Esophagus squamous epithelium (tissue), 5 donors: Measurements from ENCODE around the gene VEGFC. TPM values are rescaled to one million over a fixed set of nuclear protein-coding genes. Genes with fewer than 3 reads are reported as not detected.

ENCODE experiments used
- DNase-seq: peaks from one replicate; lab custom pipeline; 2025; lab: John Stamatoyannopoulos, UW
- H3K27ac ChIP-seq, 4 donors: fragments of 200-600 bp; sonication (generic); one replicate each; pipeline ENCODE4 v1.5.1; 2016 to 2019; ENCODE audit warnings: mild to moderate bottlenecking in 1 of 4
- H3K27me3 ChIP-seq, 4 donors: fragments of 200-600 bp; sonication (generic); 1 replicate in 3 of 4; 2 replicates in 1 of 4; pipeline versions ENCODE4 v1.5.1 to v1.6.0; 2017 to 2021; ENCODE audit warnings: antibody characterized with exemption in 1 of 4
- H3K36me3 ChIP-seq, 3 donors: fragments of 200-600 bp; sonication (generic); one replicate each; pipeline ENCODE4 v1.5.1; 2016 to 2019
- H3K4me1 ChIP-seq, 3 donors: fragments of 200-600 bp; sonication (generic); one replicate each; pipeline ENCODE4 v1.5.1; 2017 to 2019
- H3K4me3 ChIP-seq, 4 donors: fragments of 200-600 bp; sonication (generic); 1 replicate in 3 of 4; 2 replicates in 1 of 4; pipeline ENCODE4 v1.5.1; 2016 to 2019; ENCODE audit warnings: mild to moderate bottlenecking in 2 of 4, moderate library complexity in 1 of 4
- H3K9me3 ChIP-seq, 3 donors: fragments of 200-600 bp; sonication (generic); one replicate each; pipeline ENCODE4 v1.5.1; 2016 to 2019
- CTCF ChIP-seq, 6 experiments: fragments of 450-650 bp in 4 of 6; fragments of 200-600 bp in 2 of 6; sonication (generic) in 2 of 6; IDR thresholded peaks; one replicate each; pipeline ENCODE4 v1.5.1; 2016 to 2019; ENCODE audit warnings: antibody characterized with exemption in 6 of 6, mild to moderate bottlenecking in 4 of 6, moderate library complexity in 4 of 6
- POLR2A ChIP-seq, 4 donors: fragments of 450-650 bp; IDR thresholded peaks; one replicate each; pipeline ENCODE4 v1.6.1; 2017; ENCODE audit warnings: antibody characterized with exemption in 4 of 4, mild to moderate bottlenecking in 4 of 4, moderate library complexity in 3 of 4
- WGBS, 2 donors: methylation state at CpG; one replicate each; pipeline ENCODE4 v1.1.5; 2018; 5-methylcytosine and 5-hydroxymethylcytosine counted together
- intact Hi-C: fragments of 100-400 bp; cut with DNase I; formaldehyde crosslinking; loops from one replicate; pipeline ENCODE4 v1.15.0; 2022
- total RNA-seq, 4 donors: library from RNA; depleted of rRNA; stranded (reverse); fragments of >200 nt; gene quantifications; one replicate each; pipeline ENCODE4 v1.1.0, GENCODE V29; 2016
- donor health status: DM: yes; HTN: yes; CAD: no.

Gene VEGFC
- total RNA-seq, 4 donors from 2014 or later, result 0.50 to 3.8 (median 1.7) TPM

DNA sequence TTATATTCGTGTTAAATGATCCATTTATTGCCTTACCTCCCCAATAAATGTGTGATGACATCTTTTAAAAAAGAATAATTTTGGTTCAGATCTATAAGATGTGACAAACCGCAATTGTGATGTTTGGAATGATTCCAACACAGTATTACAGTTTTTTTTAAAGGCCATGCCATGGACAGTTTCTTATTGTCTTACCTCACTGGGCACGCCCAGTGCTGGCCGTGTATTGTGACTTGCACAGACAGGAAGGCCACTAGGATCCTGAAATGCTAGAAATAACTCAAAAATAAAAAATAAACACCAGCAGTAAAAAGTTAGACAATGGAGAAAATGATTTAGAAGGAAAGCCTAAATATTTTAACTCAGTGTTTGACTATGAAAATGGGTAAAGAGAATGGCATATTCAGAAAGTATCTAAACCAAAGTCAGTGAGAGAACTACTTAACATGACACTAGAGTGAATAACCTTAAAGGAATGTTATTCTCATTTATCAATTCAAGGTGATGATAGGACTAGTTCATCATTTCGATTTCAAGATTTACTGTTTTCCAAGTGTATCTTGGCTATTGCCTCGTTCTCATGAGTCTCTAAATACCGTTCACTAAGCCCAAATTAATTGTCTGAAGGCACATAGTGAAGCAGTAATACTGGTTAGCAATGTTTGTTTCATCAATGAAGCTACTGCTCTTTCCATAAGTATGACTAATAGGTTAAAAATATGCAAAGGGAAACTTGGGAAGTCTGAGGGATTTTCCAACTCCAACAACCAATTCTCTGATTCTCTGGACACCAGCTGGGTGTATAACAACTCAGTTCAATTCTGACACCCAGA lies 46.1 kb upstream of the VEGFC start:
- Histone ChIP-seq H3K4me1 (peaks cover 0 to 12% (median 4%) of the 10 kb centered on the region in 3 donors), H3K9me3 (no peaks in the 10 kb centered on the region), H3K27me3 (peaks cover 0 to 7% (median 0%) of the 10 kb centered on the region in 4 donors), H3K4me3 (no peak overlapping the region), H3K36me3 (no peaks in the 10 kb centered on the region), H3K27ac (no peak overlapping the region)
- intact Hi-C loops, result no loop called here
- DNase-seq, result no peak
- 32 to 34% methylated on average over 7 of the region's 7 CpGs for WGBS, 2 donors
- TF ChIP-seq CTCF (IDR thresholded peaks at IDR 0.05), result no peak
- no peak for TF ChIP-seq POLR2A (IDR thresholded peaks at IDR 0.05)

DNA sequence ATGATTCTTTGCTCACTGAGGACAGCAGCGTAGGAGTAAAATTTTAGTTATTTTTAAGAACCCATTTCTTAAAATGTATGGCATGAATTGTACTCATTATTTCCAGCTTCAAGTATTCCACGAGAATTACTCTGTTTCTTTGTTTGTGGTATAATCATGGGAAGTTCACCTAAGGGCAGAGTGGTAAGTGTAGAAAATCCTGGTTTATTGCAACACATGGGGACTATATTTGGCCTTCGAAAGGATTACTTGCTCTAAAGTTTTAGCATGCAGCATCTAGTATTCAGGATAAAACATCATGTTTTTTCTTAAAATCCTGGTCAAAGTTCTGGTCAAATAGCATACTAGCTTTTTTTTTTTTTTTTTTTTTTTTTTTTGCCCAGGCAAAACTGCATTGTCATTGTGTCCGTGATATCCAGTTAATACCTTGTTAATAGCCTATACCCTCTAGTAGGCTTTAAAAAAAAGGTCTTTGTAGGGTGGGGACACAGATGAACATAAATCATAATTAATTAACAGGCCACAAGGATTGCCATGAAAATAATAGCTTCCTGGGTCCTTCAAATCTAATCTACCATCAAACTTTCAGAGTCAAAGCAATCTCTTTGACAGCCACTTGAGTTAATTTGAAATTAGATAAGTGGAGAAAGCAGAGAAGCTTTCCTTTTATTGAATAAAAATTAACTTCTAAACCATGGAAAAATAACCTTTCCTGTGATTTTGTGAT lies 44.6 kb upstream of the VEGFC start:
- intact Hi-C loops, result no loop called here
- Histone ChIP-seq H3K36me3 (no peaks in the 10 kb centered on the region), H3K4me3 (no peak overlapping the region), H3K27me3 (peaks cover 0 to 7% (median 0%) of the 10 kb centered on the region in 4 donors), H3K9me3 (no peaks in the 10 kb centered on the region), H3K27ac (no peak overlapping the region), H3K4me1 (peaks cover 0 to 12% (median 4%) of the 10 kb centered on the region in 3 donors)
- WGBS, 2 donors, result 51 to 52% methylated on average over 4 of the region's 4 CpGs
- no peak for TF ChIP-seq CTCF (IDR thresholded peaks at IDR 0.05)
- no peak for TF ChIP-seq POLR2A (IDR thresholded peaks at IDR 0.05)
- DNase-seq, result no peak

DNA sequence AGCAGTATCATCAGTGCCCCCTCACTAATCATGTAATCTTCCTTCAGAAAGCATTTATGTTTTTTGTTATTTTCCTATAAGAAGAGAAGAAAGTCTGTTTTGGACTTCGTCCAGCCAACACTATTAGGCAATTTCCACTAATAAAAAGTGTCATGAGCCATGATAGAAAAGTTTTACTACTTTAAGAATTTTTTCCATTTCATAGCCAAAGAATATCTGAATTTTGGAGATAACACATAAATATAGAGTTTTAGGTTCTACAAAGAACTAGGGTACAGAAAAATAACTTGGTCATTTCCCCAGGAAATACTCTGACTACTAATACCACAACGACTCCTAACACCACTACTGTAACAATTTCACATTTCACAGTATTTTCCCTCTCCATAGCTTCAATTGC lies 41.8 kb upstream of the VEGFC start:
- no peaks in the 10 kb centered on the region for H3K36me3 ChIP-seq
- intact Hi-C loops, result no loop called here
- 49 to 53% methylated on average over 2 of the region's 2 CpGs for WGBS, 2 donors
- H3K27ac ChIP-seq, result no peak overlapping the region
- H3K4me1 ChIP-seq, result peaks cover 0 to 6% (median 4%) of the 10 kb centered on the region in 3 donors
- H3K27me3 ChIP-seq, result no peaks in the 10 kb centered on the region
- H3K9me3 ChIP-seq, result no peaks in the 10 kb centered on the region
- H3K4me3 ChIP-seq, result no peak overlapping the region
- DNase-seq, result no peak
- TF ChIP-seq POLR2A (IDR thresholded peaks at IDR 0.05) (no peak), CTCF (IDR thresholded peaks at IDR 0.05) (no peak)

GRCh38 chr4:176833400-176834175 lies 40.9 kb upstream of the VEGFC start:
- DNase-seq, result no peak
- Histone ChIP-seq H3K9me3 (no peaks in the 10 kb centered on the region), H3K27ac (no peak overlapping the region), H3K27me3 (no peaks in the 10 kb centered on the region), H3K36me3 (no peaks in the 10 kb centered on the region), H3K4me3 (no peak overlapping the region), H3K4me1 (no peaks in the 10 kb centered on the region)
- 57 to 65% methylated on average over 4 of the region's 4 CpGs for WGBS, 2 donors
- intact Hi-C loops, result no loop called here
- TF ChIP-seq POLR2A (IDR thresholded peaks at IDR 0.05), result no peak
- TF ChIP-seq CTCF (IDR thresholded peaks at IDR 0.05), result no peak
